Activated naive CD8-positive, alpha-beta T cell treated with anti-CD3 and anti-CD28 coated beads, Interleukin-2, amount 10 ng/mL, durations not matched to agents 7 days and 5 days (primary cell): ENCODE results near the gene TREML2. TPM values are rescaled to one million over a fixed set of nuclear protein-coding genes. Genes with fewer than 3 reads are reported as not detected.

Source experiments
- ATAC-seq: fragments of 150-1000 bp; cut with Tn5 transposase; one replicate; pipeline ENCODE4 v1.10.0; 2021; ENCODE audit warnings: low read depth, moderate library complexity
- POLR2A ChIA-PET: fragments of 350-600 bp; sonication (Branson Sonifier 250); formaldehyde crosslinking; loops from one replicate; lab custom pipeline; 2021; ENCODE audit warnings: antibody characterized with exemption; lab: Charles Lee
- DNase-seq: peaks from one replicate; pipeline ENCODE4 v3.0.0; 2021
- H3K27ac Mint-ChIP-seq: one replicate; pipeline ENCODE4 v1.8.0; 2022; ENCODE audit warnings: mild to moderate bottlenecking, mixed read lengths
- H3K27me3 Mint-ChIP-seq: one replicate; pipeline ENCODE4 v1.8.0; 2022; ENCODE audit warnings: mild to moderate bottlenecking, moderate library complexity, mixed read lengths
- H3K36me3 Mint-ChIP-seq: one replicate; pipeline ENCODE4 v1.8.0; 2021; ENCODE audit warnings: mild to moderate bottlenecking, mixed read lengths
- H3K4me1 Mint-ChIP-seq: one replicate; pipeline ENCODE4 v1.8.0; 2021; ENCODE audit warnings: mixed read lengths
- H3K4me3 Mint-ChIP-seq: one replicate; pipeline ENCODE4 v1.8.0; 2022; ENCODE audit warnings: mild to moderate bottlenecking, moderate library complexity, mixed read lengths
- H3K9me3 Mint-ChIP-seq: one replicate; pipeline ENCODE4 v1.8.0; 2021; ENCODE audit warnings: mixed read lengths
- total RNA-seq, 2 experiments: library from RNA; stranded (reverse); gene quantifications; one replicate each; pipeline ENCODE4 v1.2.3, GENCODE V29; 2021

Gene TREML2
- total RNA-seq, 2 experiments from 2014 or later: 13.5 to 14.9 TPM

DNA sequence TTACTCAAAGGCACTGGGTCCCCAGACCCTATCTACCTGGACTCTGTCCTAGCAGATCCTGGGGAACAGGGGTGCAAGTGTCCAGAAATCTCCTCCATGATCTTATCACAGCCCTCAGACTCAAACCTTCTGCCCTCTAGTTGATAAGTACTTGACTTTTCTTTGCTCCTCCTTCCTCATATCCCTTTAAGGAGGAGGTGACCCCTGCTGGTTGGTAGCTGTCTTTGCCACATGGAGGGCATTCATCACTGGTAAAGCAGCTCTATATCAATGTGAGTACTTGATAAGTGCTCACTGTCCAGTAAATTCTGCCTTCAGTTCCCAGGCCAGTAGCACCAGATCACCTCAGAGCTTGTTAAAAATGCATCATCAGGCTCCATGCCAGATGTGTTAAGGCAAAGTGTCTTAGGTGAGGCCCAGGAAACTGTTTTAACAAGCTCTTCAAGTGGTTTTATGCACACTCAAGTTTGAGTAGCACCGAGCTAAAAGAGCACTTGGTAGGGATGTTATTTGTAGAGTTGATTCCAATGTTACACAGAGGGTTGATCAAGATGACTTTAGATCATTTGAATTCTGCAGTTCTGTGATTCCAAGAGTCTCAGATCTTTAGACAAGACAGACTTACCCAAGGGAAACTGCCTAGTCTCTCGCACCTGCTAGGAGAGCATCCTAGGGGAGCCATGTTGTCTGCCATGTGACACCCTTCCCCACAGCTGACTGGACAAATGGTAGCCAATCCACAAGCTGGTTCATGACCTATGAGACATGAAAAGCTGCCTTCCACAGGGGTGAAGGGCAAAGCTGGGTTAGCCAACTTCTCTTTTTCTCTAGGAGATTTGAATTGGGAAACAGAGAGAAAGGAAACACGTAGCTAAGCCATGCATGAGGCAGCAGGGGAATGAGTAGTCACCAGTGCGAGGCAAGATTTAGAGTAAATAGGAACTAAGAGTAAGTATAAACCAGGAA lies 18.6 kb downstream of the TREML2 start:
- Mint-ChIP-seq H3K9me3 (no peaks in the 10 kb centered on the region), H3K4me1 (peaks cover 31% of the 10 kb centered on the region), H3K4me3 (no peak overlapping the region), H3K36me3 (no peaks in the 10 kb centered on the region), H3K27me3 (peaks cover 3% of the 10 kb centered on the region), H3K27ac (peak overlapping the region; percentile 77)
- ATAC-seq (peak; percentile 93), DNase-seq (no peak)
- POLR2A ChIA-PET: interaction anchor here (0.7 to 1.6 kb wide), 8 partner anchors 13 to 154 kb away, joined by 3 to 8 read pairs (median 4); partner anchors contain the start of genes NFYA, OARD1 and TREML2

GRCh38 chr6:41181566-41181965 lies 19.4 kb downstream of the TREML2 start:
- Mint-ChIP-seq H3K9me3 (no peaks in the 10 kb centered on the region), H3K4me1 (peaks cover 24% of the 10 kb centered on the region), H3K27me3 (peaks cover 9% of the 10 kb centered on the region), H3K36me3 (no peaks in the 10 kb centered on the region), H3K27ac (peak overlapping the region; percentile 68), H3K4me3 (no peak overlapping the region)
- ATAC-seq: no peak
- POLR2A ChIA-PET: interaction anchor here (0.7 to 1.6 kb wide), 5 partner anchors 14 to 153 kb away, joined by 3 to 8 read pairs (median 5); partner anchors contain the start of genes NFYA, OARD1 and TREML2
- no peak for DNase-seq

DNA sequence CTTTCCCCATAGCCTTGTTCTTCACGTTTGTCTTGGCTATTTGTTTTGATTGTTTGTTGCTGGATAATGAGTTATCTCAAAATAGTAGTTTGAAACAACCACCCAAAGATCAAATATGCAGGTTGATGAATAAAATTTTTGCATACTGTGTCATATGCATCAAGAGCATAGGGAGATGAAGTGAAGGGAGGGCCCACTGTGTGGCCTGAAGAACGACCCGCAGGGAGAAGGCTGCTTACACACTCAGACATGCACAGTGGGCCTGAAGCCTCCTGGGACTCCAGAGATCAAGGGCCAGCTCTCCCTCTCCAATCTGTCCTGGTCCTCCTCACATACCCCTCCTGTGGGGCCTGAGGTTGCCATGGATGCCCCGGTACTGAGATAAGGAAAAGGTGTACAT lies 21.8 kb downstream of the TREML2 start:
- Mint-ChIP-seq H3K36me3 (no peaks in the 10 kb centered on the region), H3K27me3 (peaks cover 9% of the 10 kb centered on the region), H3K4me3 (no peak overlapping the region), H3K27ac (no peak overlapping the region), H3K9me3 (no peaks in the 10 kb centered on the region), H3K4me1 (peaks cover 11% of the 10 kb centered on the region)
- ATAC-seq: no peak
- POLR2A ChIA-PET: no interaction called here
- DNase-seq: no peak

GRCh38 chr6:41177695-41178094 lies 23.3 kb downstream of the TREML2 start:
- Mint-ChIP-seq H3K27ac (no peak overlapping the region), H3K27me3 (peaks cover 11% of the 10 kb centered on the region), H3K4me3 (no peak overlapping the region), H3K36me3 (no peaks in the 10 kb centered on the region), H3K4me1 (peaks cover 9% of the 10 kb centered on the region), H3K9me3 (no peaks in the 10 kb centered on the region)
- POLR2A ChIA-PET: no interaction called here
- ATAC-seq (no peak), DNase-seq (no peak)

DNA sequence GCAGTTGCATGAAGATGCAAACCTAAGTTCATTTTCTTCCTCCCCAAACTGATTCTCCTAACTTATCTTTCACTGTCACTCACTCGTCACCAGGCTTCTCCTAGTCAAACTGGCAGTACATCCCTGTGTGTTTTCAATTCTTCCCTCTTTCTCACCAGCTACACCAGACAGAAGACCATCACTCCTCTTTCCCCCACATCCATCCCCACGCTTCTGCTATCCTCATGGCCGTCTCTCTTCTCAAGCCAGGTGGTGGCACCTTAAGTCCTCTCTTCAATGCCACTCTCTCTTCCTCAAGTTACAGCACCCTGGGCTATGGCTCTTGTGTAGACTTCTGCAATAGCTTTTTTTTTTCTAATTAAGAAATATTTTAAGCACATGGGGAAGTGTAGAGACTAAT lies 23.7 kb downstream of the TREML2 start:
- Mint-ChIP-seq H3K9me3 (no peaks in the 10 kb centered on the region), H3K4me3 (no peak overlapping the region), H3K4me1 (peaks cover 6% of the 10 kb centered on the region), H3K36me3 (no peaks in the 10 kb centered on the region), H3K27me3 (peaks cover 11% of the 10 kb centered on the region), H3K27ac (no peak overlapping the region)
- DNase-seq: no peak
- ATAC-seq: no peak
- POLR2A ChIA-PET: no interaction called here

DNA sequence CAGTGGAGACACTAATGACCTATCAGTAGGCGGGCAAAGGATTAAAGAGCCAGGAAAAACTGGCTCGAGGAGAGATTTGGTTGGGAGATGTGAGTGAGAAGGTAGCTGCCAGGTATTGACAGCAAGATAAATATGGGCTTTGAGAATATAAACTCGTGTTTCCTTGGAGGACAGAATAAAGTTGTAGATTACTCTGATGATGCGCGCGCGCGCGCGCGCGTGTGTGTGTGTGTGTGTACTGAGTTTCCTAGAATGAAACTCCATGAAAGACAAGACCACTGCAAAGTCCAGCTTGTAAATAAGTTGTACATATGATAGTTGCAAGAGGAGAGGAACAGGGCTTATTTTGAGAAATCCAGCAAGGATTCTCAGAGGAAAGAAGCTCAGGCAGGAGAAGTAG lies 24.8 kb downstream of the TREML2 start:
- peaks cover 11% of the 10 kb centered on the region for H3K27me3 Mint-ChIP-seq
- H3K9me3 Mint-ChIP-seq: no peaks in the 10 kb centered on the region
- H3K4me3 Mint-ChIP-seq: no peak overlapping the region
- H3K36me3 Mint-ChIP-seq: no peaks in the 10 kb centered on the region
- DNase-seq (no peak), ATAC-seq (no peak)
- no peaks in the 10 kb centered on the region for H3K4me1 Mint-ChIP-seq
- POLR2A ChIA-PET: no interaction called here
- H3K27ac Mint-ChIP-seq: no peak overlapping the region

DNA sequence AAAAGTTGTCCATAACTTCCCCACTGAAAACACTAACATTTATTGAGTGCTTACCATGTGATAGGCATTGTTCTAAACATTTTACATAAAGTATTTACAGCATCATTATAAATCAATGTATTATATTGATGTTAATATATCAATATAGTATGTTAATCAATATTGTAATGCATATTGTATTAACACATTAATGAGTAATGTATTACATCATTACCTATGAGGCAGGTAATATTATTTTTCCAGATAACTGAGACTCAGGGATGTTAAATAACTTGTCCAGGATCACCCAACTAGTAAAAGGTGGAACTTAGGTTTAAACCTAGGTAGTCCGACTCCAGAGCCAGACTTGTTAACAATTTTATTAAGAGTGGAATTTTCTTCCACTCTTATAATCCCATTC lies 25.9 kb downstream of the TREML2 start:
- no peak for ATAC-seq
- H3K9me3 Mint-ChIP-seq: no peaks in the 10 kb centered on the region
- no peaks in the 10 kb centered on the region for H3K36me3 Mint-ChIP-seq
- H3K27me3 Mint-ChIP-seq: peaks cover 11% of the 10 kb centered on the region
- H3K4me3 Mint-ChIP-seq: no peak overlapping the region
- no peaks in the 10 kb centered on the region for H3K4me1 Mint-ChIP-seq
- POLR2A ChIA-PET: no interaction called here
- no peak overlapping the region for H3K27ac Mint-ChIP-seq
- no peak for DNase-seq

DNA sequence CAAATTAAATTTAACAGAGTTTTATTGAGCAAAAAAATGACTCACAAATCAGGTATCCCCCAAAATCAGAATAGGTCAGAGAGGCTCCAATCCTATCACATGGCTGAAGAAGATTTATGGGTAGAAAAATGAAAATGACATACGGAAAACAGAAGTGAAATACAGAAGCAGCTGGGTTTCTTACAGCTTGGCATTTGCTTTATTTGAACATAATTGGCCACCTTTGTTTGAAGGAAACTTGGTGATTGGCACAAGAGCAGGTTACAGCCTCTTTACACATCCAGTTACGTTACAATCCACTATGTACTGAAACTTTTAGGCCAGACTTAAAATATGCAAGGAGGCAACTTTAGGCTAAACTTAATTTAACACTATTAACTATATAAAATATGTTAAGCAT lies 26.3 kb downstream of the TREML2 start:
- Mint-ChIP-seq H3K9me3 (no peaks in the 10 kb centered on the region), H3K36me3 (no peaks in the 10 kb centered on the region), H3K27me3 (peaks cover 11% of the 10 kb centered on the region), H3K4me1 (no peaks in the 10 kb centered on the region), H3K27ac (no peak overlapping the region), H3K4me3 (no peak overlapping the region)
- DNase-seq: no peak
- POLR2A ChIA-PET: no interaction called here
- no peak for ATAC-seq

- ATAC-seq: no peak
- DNase-seq: no peak
- Mint-ChIP-seq H3K36me3 (no peaks in the 10 kb centered on the region), H3K4me1 (no peaks in the 10 kb centered on the region), H3K4me3 (no peak overlapping the region), H3K27ac (no peak overlapping the region), H3K9me3 (no peaks in the 10 kb centered on the region), H3K27me3 (peaks cover 9% of the 10 kb centered on the region)
- POLR2A ChIA-PET: no interaction called here
These were observed 29.0 kb downstream of the TREML2 start for GRCh38 chr6:41171908-41172307.

DNA sequence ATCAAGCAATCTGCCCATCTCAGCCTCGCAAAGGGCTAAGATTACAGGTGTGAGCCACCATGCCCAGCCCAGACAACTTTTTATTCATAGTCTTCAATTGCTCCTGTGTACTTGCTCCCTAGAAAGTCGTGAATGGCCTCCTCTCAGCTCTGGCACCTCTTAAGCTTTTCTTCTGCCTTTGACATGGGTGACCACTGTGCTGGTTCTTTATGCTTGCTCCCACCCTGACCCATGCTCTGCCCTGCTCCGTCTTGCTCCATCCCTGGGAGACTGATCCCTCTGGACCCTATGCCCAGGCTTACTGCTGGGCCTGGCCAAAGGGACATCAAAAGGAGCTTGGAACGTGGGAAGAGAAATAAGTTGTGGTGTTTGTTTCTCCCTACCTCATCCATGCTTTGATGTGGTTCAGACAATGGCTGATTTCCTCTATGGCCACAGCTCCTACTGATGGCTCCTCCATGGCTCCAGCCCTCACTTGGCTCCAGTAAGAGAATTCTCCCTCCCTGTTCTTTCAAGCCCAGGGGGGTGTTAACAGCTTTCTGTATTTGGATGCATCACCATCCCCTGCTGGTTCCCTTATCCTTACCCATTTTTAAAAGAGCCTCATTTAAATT lies 30.3 kb downstream of the TREML2 start:
- no peak overlapping the region for H3K27ac Mint-ChIP-seq
- POLR2A ChIA-PET: no interaction called here
- peaks cover 13% of the 10 kb centered on the region for H3K27me3 Mint-ChIP-seq
- H3K4me1 Mint-ChIP-seq: no peaks in the 10 kb centered on the region
- H3K9me3 Mint-ChIP-seq: no peaks in the 10 kb centered on the region
- DNase-seq: no peak
- ATAC-seq: no peak
- H3K4me3 Mint-ChIP-seq: no peak overlapping the region
- no peaks in the 10 kb centered on the region for H3K36me3 Mint-ChIP-seq

GRCh38 chr6:41167173-41167963 lies 33.6 kb downstream of the TREML2 start:
- no peak for ATAC-seq

GRCh38 chr6:41164551-41165120 lies 36.3 kb downstream of the TREML2 start:
- Mint-ChIP-seq H3K4me3 (no peak overlapping the region), H3K27ac (no peak overlapping the region), H3K27me3 (peaks cover 10% of the 10 kb centered on the region), H3K36me3 (no peaks in the 10 kb centered on the region), H3K4me1 (no peaks in the 10 kb centered on the region), H3K9me3 (no peaks in the 10 kb centered on the region)
- POLR2A ChIA-PET: no interaction called here
- no peak for DNase-seq
- no peak for ATAC-seq

More at GRCh38 chr6:41167173-41167963, 33.6 kb downstream of the TREML2 start:
- H3K4me1 Mint-ChIP-seq: no peaks in the 10 kb centered on the region
- POLR2A ChIA-PET: no interaction called here
- H3K27me3 Mint-ChIP-seq: peaks cover 10% of the 10 kb centered on the region
- H3K9me3 Mint-ChIP-seq: no peaks in the 10 kb centered on the region
- no peak overlapping the region for H3K27ac Mint-ChIP-seq
- no peak for DNase-seq
- no peak overlapping the region for H3K4me3 Mint-ChIP-seq
- no peaks in the 10 kb centered on the region for H3K36me3 Mint-ChIP-seq

- H3K4me3 Mint-ChIP-seq: no peak overlapping the region
- H3K27me3 Mint-ChIP-seq: peaks cover 10% of the 10 kb centered on the region
- DNase-seq (no peak), ATAC-seq (no peak)
- H3K9me3 Mint-ChIP-seq: no peaks in the 10 kb centered on the region
- H3K36me3 Mint-ChIP-seq: no peaks in the 10 kb centered on the region
- no peak overlapping the region for H3K27ac Mint-ChIP-seq
- H3K4me1 Mint-ChIP-seq: no peaks in the 10 kb centered on the region
- POLR2A ChIA-PET: no interaction called here
These were observed 37.6 kb downstream of the TREML2 start for GRCh38 chr6:41163419-41163717.
